SW480 (cell line): ENCODE measurements around the gene CYYR1.

Experiments used
- DNase-seq: peaks from one replicate; pipeline ENCODE4 v3.0.0-alpha.2; 2016; ENCODE audit warnings: low spot score

Gene CYYR1

DNA sequence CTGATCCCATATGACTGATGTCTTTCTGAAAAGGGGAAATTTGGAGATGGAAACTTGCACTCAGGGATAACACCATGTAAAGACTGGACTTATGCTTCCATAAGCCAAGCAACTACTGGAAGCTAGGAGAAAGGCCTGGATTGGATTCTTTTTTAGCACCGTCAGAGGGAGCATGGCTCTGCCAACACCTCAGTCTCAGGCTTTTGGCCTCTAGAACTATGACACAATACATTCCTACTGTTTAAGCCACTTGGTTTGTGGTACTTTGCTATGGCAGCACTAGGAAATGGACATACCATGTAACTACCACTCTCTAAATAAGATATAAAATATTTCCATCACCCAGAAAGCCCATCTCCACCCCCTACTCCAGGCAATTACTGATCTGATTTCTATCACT lies 139.7 kb downstream of the CYYR1 start:
- DNase-seq, result no peak

DNA sequence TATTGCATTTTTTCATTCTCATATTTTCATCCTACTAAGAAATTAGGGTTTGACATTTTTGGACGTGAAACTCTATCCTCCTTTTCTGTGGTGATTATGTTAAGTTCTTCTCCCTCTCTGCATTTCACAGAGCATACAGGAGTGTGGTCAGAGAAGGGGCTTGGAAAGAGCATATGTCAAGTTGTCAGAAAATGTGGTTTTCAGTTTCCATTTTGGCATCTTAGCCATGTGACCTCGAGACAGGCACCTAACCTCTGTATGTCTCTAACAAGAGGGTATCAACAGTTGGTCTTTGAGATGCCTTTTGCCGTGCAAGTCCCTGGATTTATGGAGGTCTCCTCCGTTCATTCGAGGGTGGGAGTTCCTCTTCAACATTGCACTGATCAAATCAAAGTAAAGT lies 140.7 kb downstream of the CYYR1 start:
- no peak for DNase-seq

DNA sequence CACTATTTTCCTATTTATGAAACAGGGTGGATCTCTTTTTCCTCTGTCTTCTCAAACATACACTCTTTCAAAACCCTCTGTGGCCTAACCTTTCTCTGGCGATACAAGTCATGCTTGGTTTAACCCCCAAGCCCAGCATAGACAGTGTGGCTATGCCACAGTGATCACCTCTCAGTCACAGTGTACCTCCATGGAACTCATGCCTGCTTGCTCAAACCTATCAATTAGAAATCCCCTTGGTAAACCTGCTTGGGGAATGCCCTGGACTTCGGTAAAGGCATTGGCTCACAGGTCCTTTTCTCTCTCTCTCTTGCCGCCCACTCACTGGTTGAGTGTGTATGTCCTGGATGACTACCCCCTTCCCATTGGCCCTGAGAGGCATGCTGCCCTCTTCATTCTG lies 147.5 kb downstream of the CYYR1 start:
- DNase-seq, result no peak

GRCh38 chr21:26423511-26423910 lies 149.6 kb downstream of the CYYR1 start:
- DNase-seq, result no peak

DNA sequence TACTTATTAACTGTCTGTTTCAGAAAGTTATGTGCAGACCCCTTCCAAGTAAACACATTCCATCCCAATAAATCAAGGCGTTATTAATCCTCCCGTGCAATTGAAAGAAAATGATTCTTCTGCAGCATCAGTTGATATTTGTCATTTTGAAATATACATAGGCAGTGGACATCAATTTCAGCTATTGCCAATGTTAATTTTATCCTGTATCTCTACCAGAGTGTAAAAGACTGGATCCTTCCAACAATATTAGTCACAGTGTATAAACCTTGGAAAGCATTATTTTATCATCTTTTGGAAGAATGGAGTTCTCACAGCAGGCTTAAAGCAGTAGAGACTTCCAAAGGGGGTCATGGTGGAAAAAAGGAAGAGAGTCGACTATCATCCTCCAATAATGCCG lies 150.4 kb downstream of the CYYR1 start:
- no peak for DNase-seq

- DNase-seq, result no peak
These were observed 150.9 kb downstream of the CYYR1 start for GRCh38 chr21:26422138-26422537.

- DNase-seq, result no peak
These were observed 151.4 kb downstream of the CYYR1 start for GRCh38 chr21:26421724-26422123.
